GM12873 (cell line): ENCODE results near the gene FILIP1.

Source experiments
- CTCF ChIP-seq: IDR thresholded peaks from 2 replicates; pipeline ENCODE4 v1.5.1; 2012; ENCODE audit warnings: low read depth, mild to moderate bottlenecking, moderate library complexity, low read length, control low read depth; ENCODE audit not compliant: insufficient read depth; ENCODE audit errors: missing control alignments

Gene FILIP1

GRCh38 chr6:75526502-75527127, 33.0 kb upstream of the FILIP1 start:
- TF ChIP-seq CTCF, result peak; percentile 59

GRCh38 chr6:75525682-75526081, 32.1 kb upstream of the FILIP1 start:
- no peak for TF ChIP-seq CTCF

- TF ChIP-seq CTCF, result no peak
These were observed 30.8 kb upstream of the FILIP1 start for GRCh38 chr6:75524322-75524972.

GRCh38 chr6:75516757-75517156, 23.2 kb upstream of the FILIP1 start:
- no peak for TF ChIP-seq CTCF

- TF ChIP-seq CTCF, result no peak
These were observed 19.0 kb upstream of the FILIP1 start for GRCh38 chr6:75512591-75512990.

GRCh38 chr6:75505424-75505823, 11.8 kb upstream of the FILIP1 start:
- no peak for TF ChIP-seq CTCF

GRCh38 chr6:75504465-75505222, 11.0 kb upstream of the FILIP1 start:
- no peak for TF ChIP-seq CTCF
